HepG2 (cell line): Measurements from ENCODE around the gene CSTF1. TPM values are rescaled to one million over a fixed set of nuclear protein-coding genes. Genes with fewer than 3 reads are reported as not detected.

ENCODE experiments used
- ATAC-seq: fragments of 200-7000 bp; cut with Tn5 transposase; 3 replicates; pipeline ENCODE4 v1.9.1; 2020; ENCODE audit warnings: mild to moderate bottlenecking, moderate library complexity
- BruUV-seq: library from RNA; stranded (reverse); fragments of 400-500 nt; replicated peaks from 2 replicates; lab custom pipeline; 2021; lab: Mats Ljungman, UMichigan
- CTCF ChIA-PET: fragments of 300-600 bp; formaldehyde crosslinking; extraction: SDS; loops from one replicate; lab custom pipeline; 2021; ENCODE audit warnings: low total read pairs, inconsistent platforms, low intra/inter-chr PET ratio; lab: Yijun Ruan, JAX
- POLR2A ChIA-PET: fragments of 350-600 bp; sonication (Branson Sonifier 250); formaldehyde crosslinking; loops from one replicate; lab custom pipeline; 2020; ENCODE audit warnings: antibody characterized with exemption, inconsistent platforms; lab: Yijun Ruan, JAX
- DNase-seq: peaks from one replicate; pipeline ENCODE4 v3.0.0-alpha.2; 2015; ENCODE audit warnings: low spot score
- FAIRE-seq: peaks from 3 replicates; lab custom pipeline; 2011; peaks lifted over from hg19 to GRCh38; lab: Jason Lieb, UNC
- H2AFZ ChIP-seq: one replicate; pipeline ENCODE4 v1.6.1; 2011; ENCODE audit warnings: low read length, inconsistent platforms
- H3K27ac ChIP-seq: fragments of 300-600 bp; 3 replicates; pipeline ENCODE4 v1.8.0; 2011; ENCODE audit warnings: mixed run types, mild to moderate bottlenecking, mixed read lengths, low read length, inconsistent platforms; ENCODE audit not compliant: insufficient read depth; ENCODE audit errors: extremely low read length
- H3K27me3 ChIP-seq, 2 experiments: fragments of 200-600 bp in 1 of 2; 2 replicates in 1 of 2; 3 replicates in 1 of 2; pipeline versions ENCODE4 v1.6.0 to v1.8.0; 2011; ENCODE audit warnings: low read length in 2 of 2, mild to moderate bottlenecking in 2 of 2, moderate library complexity in 2 of 2, inconsistent platforms in 1 of 2; ENCODE audit not compliant: insufficient read depth in 2 of 2, control insufficient read depth in 1 of 2
- H3K36me3 ChIP-seq, 2 experiments: fragments of 200-600 bp in 1 of 2; replicated peaks in 1 of 2; 2 replicates in 1 of 2; 3 replicates in 1 of 2; pipeline versions ENCODE4 v1.5.1 to v1.8.0; 2011; ENCODE audit warnings: low read length in 2 of 2, inconsistent platforms in 1 of 2; ENCODE audit not compliant: insufficient read depth in 2 of 2, control insufficient read depth in 1 of 2
- H3K4me1 ChIP-seq: 2 replicates; pipeline ENCODE4 v1.5.1; 2012; ENCODE audit warnings: low read length, inconsistent platforms; ENCODE audit not compliant: insufficient read depth
- H3K4me2 ChIP-seq: 2 replicates; pipeline ENCODE4 v1.6.0; 2011; ENCODE audit warnings: low read depth, low read length, inconsistent platforms
- H3K4me3 ChIP-seq, 3 experiments: fragments of 200-600 bp in 1 of 3; sonication (generic), shearing (Covaris generic) in 1 of 3; replicated peaks in 1 of 3; 2 replicates each; pipeline ENCODE4 v1.5.1; 2011 to 2016; ENCODE audit warnings: low read length in 3 of 3, inconsistent platforms in 2 of 3, low read depth in 2 of 3, mild to moderate bottlenecking in 2 of 3, control low read depth in 1 of 3, mixed read lengths in 1 of 3; ENCODE audit not compliant: insufficient read depth in 1 of 3
- H3K79me2 ChIP-seq: one replicate; pipeline ENCODE4 v1.6.1; 2011; ENCODE audit warnings: low read length, inconsistent platforms; ENCODE audit not compliant: insufficient read depth
- H3K9ac ChIP-seq: 2 replicates; pipeline ENCODE4 v1.6.0; 2011; ENCODE audit warnings: mild to moderate bottlenecking, low read depth, low read length, inconsistent platforms; ENCODE audit not compliant: insufficient read depth
- H3K9me3 ChIP-seq: 2 replicates; pipeline ENCODE4 v1.5.1; 2012; ENCODE audit warnings: mild to moderate bottlenecking, low read length
- H4K20me1 ChIP-seq: 2 replicates; pipeline ENCODE4 v1.6.0; 2011; ENCODE audit warnings: inconsistent platforms, mild to moderate bottlenecking, low read length, moderate library complexity; ENCODE audit not compliant: insufficient read depth
- IKZF4 ChIP-seq: sonication (generic); formaldehyde crosslinking; IDR thresholded peaks from 2 replicates; pipeline ENCODE4 v1.5.1; 2020; ENCODE audit warnings: borderline replicate concordance, mild to moderate bottlenecking, low read depth, missing genetic modification reagents; ENCODE audit errors: not compliant biosample characterization
- PHF8 ChIP-seq: sonication (generic); formaldehyde crosslinking; IDR thresholded peaks from 2 replicates; pipeline ENCODE4 v1.5.0; 2020; ENCODE audit warnings: missing genetic modification reagents
- SAP130 ChIP-seq: IDR thresholded peaks from 2 replicates; pipeline ENCODE4 v1.6.1; 2016; ENCODE audit warnings: low read depth
- TARDBP ChIP-seq: sonication (generic); formaldehyde crosslinking; IDR thresholded peaks from 2 replicates; pipeline ENCODE4 v1.8.0; 2022; ENCODE audit warnings: mild to moderate bottlenecking, missing genetic modification reagents
- ZBTB43 ChIP-seq: sonication (generic); formaldehyde crosslinking; conservative IDR thresholded peaks from 2 replicates; pipeline ENCODE4 v1.4.0; 2020; ENCODE audit warnings: missing genetic modification reagents
- ZNF224 ChIP-seq: sonication (generic); formaldehyde crosslinking; IDR thresholded peaks from 2 replicates; pipeline ENCODE4 v1.5.0; 2020; ENCODE audit warnings: mild to moderate bottlenecking, missing genetic modification reagents
- WGBS: methylation state at CpG from one replicate; pipeline ENCODE4 v1.1.6; 2017; ENCODE audit warnings: low lambda C conversion rate; 5-methylcytosine and 5-hydroxymethylcytosine counted together
- in situ Hi-C: cut with HindIII; loops from 2 replicates; pipeline ENCODE4 v1.10.0; 2017; ENCODE audit warnings: low pct_unique_long_range_greater_than_20kb; ENCODE audit not compliant: extremely low pct_ligation_motif_present
- intact Hi-C: fragments of 100-400 bp; cut with micrococcal nuclease; formaldehyde crosslinking; loops from one replicate; pipeline ENCODE4 v1.10.0; 2022; ENCODE audit not compliant: unreplicated experiment
- polyA plus RNA-seq, 8 experiments: library from polyadenylated mRNA; depleted of rRNA in 3 of 8; stranded (reverse) in 7 of 8; unstranded in 1 of 8; fragments of >200 nt; fragmentation: Illumina TruSeq in 4 of 8; extraction: Trizol in 4 of 8; gene quantifications; 2 replicates each; pipeline versions ENCODE4 v1.2.1 to v1.2.3, GENCODE V29; 2011 to 2016; ENCODE audit warnings: low read depth in 4 of 8, missing spikeins in 1 of 8, mixed read lengths in 1 of 8; ENCODE audit not compliant: insufficient read depth in 1 of 8
- total RNA-seq, 5 experiments: library from RNA; depleted of rRNA; stranded (reverse); fragments of >200 nt; fragmentation: Illumina TruSeq; extraction: Trizol; gene quantifications; 2 replicates each; pipeline ENCODE4 v1.2.3, GENCODE V29; 2016; ENCODE audit warnings: low read depth in 1 of 5

Gene CSTF1
- total and polyA plus RNA-seq, 2 of the 13 experiments (the other 11 are each of a cell fraction or from before 2014, with no cell fraction given): 70.9 to 100 TPM

DNA sequence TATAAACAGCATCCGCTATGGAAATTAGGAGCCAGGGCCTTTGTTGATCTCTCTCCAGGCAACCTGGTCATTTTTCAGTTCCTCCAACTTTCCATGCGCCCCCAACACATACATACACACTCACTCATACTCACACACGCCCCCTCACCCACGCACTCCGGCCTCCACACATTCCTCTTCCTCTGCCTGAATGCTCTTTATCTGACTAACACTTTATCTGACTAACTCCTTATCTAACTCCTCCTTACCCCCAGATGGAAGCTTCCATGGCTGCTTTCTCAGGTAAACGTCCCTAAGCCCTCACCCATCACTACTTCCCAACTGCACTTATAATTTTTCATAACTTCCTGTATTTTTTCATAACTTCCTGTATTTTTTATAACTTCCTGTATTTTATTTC, 37.1 kb downstream of the CSTF1 start (continued):
- TF ChIP-seq TARDBP (CRISPR knock-in tag): no peak
- TF ChIP-seq, all 625 proteins: peak for 0

DNA sequence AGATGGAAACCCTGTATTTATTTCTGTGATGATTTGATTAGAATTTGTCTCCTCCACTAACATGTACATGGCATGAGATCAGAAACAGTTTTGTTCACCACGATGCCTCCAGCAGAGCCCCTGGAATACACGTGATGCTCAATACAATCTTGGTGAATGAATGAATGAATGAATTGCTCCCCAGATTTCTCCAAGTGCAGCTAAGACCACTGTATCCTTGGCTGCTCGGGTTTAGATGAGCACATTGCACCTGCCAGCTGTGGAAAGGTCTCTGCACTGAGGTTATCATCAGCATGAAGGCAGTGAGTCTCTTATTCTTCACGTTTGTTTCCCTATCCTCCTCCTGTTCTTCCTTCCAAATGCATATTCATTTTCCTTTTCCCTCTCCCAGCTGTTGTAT, 37.5 kb downstream of the CSTF1 start:
- 29% methylated on average over 4 of the region's 4 CpGs for WGBS
- in situ Hi-C loops (no loop called here), intact Hi-C loops (no loop called here)
- no peak for DNase-seq
- Histone ChIP-seq H3K27me3 (no peaks in the 10 kb centered on the region), H3K27ac (no peak overlapping the region), H2AFZ (no peak overlapping the region), H3K4me1 (peaks cover 4% of the 10 kb centered on the region), H3K79me2 (no peaks in the 10 kb centered on the region), H4K20me1 (no peaks in the 10 kb centered on the region), H3K9ac (no peak overlapping the region), H3K9me3 (no peaks in the 10 kb centered on the region), H3K4me3 (no peak overlapping the region), H3K4me2 (no peak overlapping the region), H3K36me3 (no peaks in the 10 kb centered on the region)
- no peak for ATAC-seq
- BruUV-seq: no TSS peak
- ChIA-PET CTCF (no interaction called here), POLR2A (no interaction called here)
- FAIRE-seq: no peak
- TF ChIP-seq PHF8: no peak

GRCh38 chr20:56430461-56430860, 38.0 kb downstream of the CSTF1 start:
- 39% methylated on average over 4 of the region's 4 CpGs for whole genome bisulfite sequencing
- CTCF ChIA-PET: no interaction called here

More at GRCh38 chr20:56430461-56430860, 38.0 kb downstream of the CSTF1 start:
- no peaks in the 10 kb centered on the region for H3K27me3 ChIP-seq
- no peaks in the 10 kb centered on the region for H3K4me1 ChIP-seq
- no peak for TF ChIP-seq ZNF224 (CRISPR knock-in tag)
- no peak for TF ChIP-seq ZBTB43 (CRISPR knock-in tag)
- TF ChIP-seq SAP130 (CRISPR knock-in tag): no peak
- TF ChIP-seq IKZF4 (CRISPR knock-in tag): no peak
- H3K27ac ChIP-seq: no peak overlapping the region
- intact Hi-C loops (no loop called here), in situ Hi-C loops (no loop called here)
- H3K36me3 ChIP-seq: no peaks in the 10 kb centered on the region
- no peaks in the 10 kb centered on the region for H3K79me2 ChIP-seq
- no peak overlapping the region for H2AFZ ChIP-seq
- DNase-seq (no peak), FAIRE-seq (no peak), ATAC-seq (no peak)
- no peak overlapping the region for H3K9ac ChIP-seq
- BruUV-seq: no TSS peak
- H3K4me2 ChIP-seq: no peak overlapping the region
- H3K9me3 ChIP-seq: no peaks in the 10 kb centered on the region
- H3K4me3 ChIP-seq: no peak overlapping the region
- H4K20me1 ChIP-seq: no peaks in the 10 kb centered on the region
- POLR2A ChIA-PET: no interaction called here
